GM06990 (cell line): Measurements from ENCODE around the gene NFIA.

Source experiments
- DNase-seq: peaks from one replicate; pipeline ENCODE4 v3.0.0-alpha.2; 2011; ENCODE audit not compliant: insufficient read length; ENCODE audit errors: extremely low read depth
- H3K27me3 ChIP-seq: replicated peaks from 2 replicates; pipeline ENCODE4 v1.6.0; 2011; ENCODE audit warnings: low read length; ENCODE audit not compliant: control insufficient read depth, insufficient read depth
- H3K36me3 ChIP-seq: 2 replicates; pipeline ENCODE4 v1.5.1; 2011; ENCODE audit warnings: low read length; ENCODE audit not compliant: control insufficient read depth, insufficient read depth
- H3K4me3 ChIP-seq: replicated peaks from 2 replicates; pipeline ENCODE4 v1.5.1; 2011; ENCODE audit warnings: low read depth, mild to moderate bottlenecking, control low read depth, low read length
- CTCF ChIP-seq: IDR thresholded peaks from 2 replicates; pipeline ENCODE4 v1.5.1; 2011; ENCODE audit warnings: low read length, control low read depth, mild to moderate bottlenecking, inconsistent platforms; ENCODE audit not compliant: insufficient read depth, poor library complexity, severe bottlenecking

Gene NFIA

GRCh38 chr1:61085206-61085982 lies 3.0 kb downstream of the NFIA start:
- Histone ChIP-seq H3K36me3 (no peaks in the 10 kb centered on the region), H3K4me3 (no peak overlapping the region), H3K27me3 (peaks cover 2% of the 10 kb centered on the region)
- DNase-seq = no peak
- no peak for TF ChIP-seq CTCF

GRCh38 chr1:61085983-61086644 lies 3.8 kb downstream of the NFIA start:
- no peak for TF ChIP-seq CTCF
- no peak overlapping the region for H3K4me3 ChIP-seq
- H3K36me3 ChIP-seq = no peaks in the 10 kb centered on the region
- H3K27me3 ChIP-seq = peaks cover 2% of the 10 kb centered on the region
- DNase-seq = no peak

GRCh38 chr1:61087571-61087970 lies 5.2 kb downstream of the NFIA start:
- no peak for DNase-seq
- no peaks in the 10 kb centered on the region; the same call in 1 of the 2 replicates for H3K27me3 ChIP-seq
- H3K36me3 ChIP-seq = no peaks in the 10 kb centered on the region
- no peak for TF ChIP-seq CTCF
- no peak overlapping the region for H3K4me3 ChIP-seq

- H3K4me3 ChIP-seq = no peak overlapping the region
- DNase-seq = no peak
- TF ChIP-seq CTCF = no peak
- H3K36me3 ChIP-seq = no peaks in the 10 kb centered on the region
- H3K27me3 ChIP-seq = no peaks in the 10 kb centered on the region; the same call in 1 of the 2 replicates
Observed at GRCh38 chr1:61088163-61088974, 6.0 kb downstream of the NFIA start.

DNA sequence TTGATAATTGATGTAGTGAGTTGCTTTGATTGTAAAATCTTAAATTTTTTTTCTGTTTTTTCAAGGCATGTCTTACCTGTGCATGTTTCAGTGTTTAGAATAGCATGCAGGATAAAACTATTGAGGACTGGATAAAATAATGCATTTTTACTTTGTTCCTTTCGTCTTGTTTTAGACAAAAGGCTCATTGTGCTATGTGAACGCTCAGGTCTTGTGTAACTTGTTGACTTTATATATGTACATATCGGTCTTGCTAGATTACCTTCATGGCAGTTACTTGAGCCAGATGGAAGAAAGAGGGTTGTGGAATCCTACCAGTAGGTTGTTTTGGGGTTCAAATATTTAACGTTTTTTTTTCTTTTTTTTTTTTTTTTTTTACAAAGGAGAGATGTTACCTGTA lies 7.0 kb downstream of the NFIA start:
- Histone ChIP-seq H3K4me3 (no peak overlapping the region), H3K36me3 (no peaks in the 10 kb centered on the region), H3K27me3 (no peaks in the 10 kb centered on the region)
- no peak for DNase-seq
- TF ChIP-seq CTCF = no peak
